ENCODE data around the gene ARL6IP5. TPM values are rescaled to one million over a fixed set of nuclear protein-coding genes. Genes with fewer than 3 reads are reported as not detected.

Gene ARL6IP5
- total RNA-seq, 1 experiment from 2014 or later, result 16.9 TPM

DNA sequence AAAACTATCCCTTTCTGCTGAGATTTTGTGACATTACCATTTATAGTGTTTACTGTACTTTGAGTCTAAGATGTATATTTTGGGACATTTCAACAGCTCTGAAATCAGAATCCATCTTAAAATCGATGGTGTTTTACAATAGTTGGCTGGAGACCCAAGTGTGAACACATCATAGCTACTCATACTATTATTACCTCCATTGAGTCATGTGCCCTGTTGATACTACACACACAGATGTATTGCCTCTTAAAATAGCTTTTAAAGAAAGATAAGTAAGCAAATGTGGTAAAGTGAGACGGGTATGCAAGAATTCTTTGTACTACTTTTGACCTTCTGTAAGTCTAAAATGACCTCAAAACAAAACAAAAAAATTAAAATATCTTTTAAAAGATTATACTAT lies 31.0 kb downstream of the ARL6IP5 start:
- no peaks in the 10 kb centered on the region for H3K79me2 ChIP-seq (ENCODE audit: insufficient read depth, low read length)
- peaks cover 4% of the 10 kb centered on the region for H3K4me1 ChIP-seq (ENCODE audit: insufficient read depth, low read length)
- no peaks in the 10 kb centered on the region for H3K36me3 Mint-ChIP-seq (ENCODE audit: insufficient read depth in 1 of 3, low read depth in 3 of 3)
- no CpG with 5 or more reads among the region's 2 CpGs for WGBS (ENCODE audit: extremely low coverage, insufficient read length, low lambda C conversion rate)
- TF ChIP-seq, protein P1, sequence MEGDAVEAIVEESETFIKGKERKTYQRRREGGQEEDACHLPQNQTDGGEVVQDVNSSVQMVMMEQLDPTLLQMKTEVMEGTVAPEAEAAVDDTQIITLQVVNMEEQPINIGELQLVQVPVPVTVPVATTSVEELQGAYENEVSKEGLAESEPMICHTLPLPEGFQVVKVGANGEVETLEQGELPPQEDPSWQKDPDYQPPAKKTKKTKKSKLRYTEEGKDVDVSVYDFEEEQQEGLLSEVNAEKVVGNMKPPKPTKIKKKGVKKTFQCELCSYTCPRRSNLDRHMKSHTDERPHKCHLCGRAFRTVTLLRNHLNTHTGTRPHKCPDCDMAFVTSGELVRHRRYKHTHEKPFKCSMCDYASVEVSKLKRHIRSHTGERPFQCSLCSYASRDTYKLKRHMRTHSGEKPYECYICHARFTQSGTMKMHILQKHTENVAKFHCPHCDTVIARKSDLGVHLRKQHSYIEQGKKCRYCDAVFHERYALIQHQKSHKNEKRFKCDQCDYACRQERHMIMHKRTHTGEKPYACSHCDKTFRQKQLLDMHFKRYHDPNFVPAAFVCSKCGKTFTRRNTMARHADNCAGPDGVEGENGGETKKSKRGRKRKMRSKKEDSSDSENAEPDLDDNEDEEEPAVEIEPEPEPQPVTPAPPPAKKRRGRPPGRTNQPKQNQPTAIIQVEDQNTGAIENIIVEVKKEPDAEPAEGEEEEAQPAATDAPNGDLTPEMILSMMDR (conservative IDR thresholded peaks at IDR 0.05), result no peak
- no peaks in the 10 kb centered on the region for H3K9me3 ChIP-seq (ENCODE audit: control insufficient read depth, low read depth, low read length)
- H3K14ac ChIP-seq (ENCODE audit: insufficient read depth, low read length), result no peak overlapping the region
- no peak overlapping the region for H4K8ac ChIP-seq (replicated peaks; ENCODE audit: insufficient read length, low read depth, low read length)
- H3T11ph ChIP-seq (ENCODE audit: low read length), result no peak overlapping the region
- no peak overlapping the region for H2BK15ac ChIP-seq (ENCODE audit: low read depth, low read length)
- H3K9me3 Mint-ChIP-seq, result no peaks in the 10 kb centered on the region
- no peak overlapping the region for H4K5ac ChIP-seq (ENCODE audit: insufficient read length, low read depth, low read length)
- no peak overlapping the region for H3K18ac ChIP-seq (ENCODE audit: insufficient read length, low read depth, low read length)
- H3K27ac ChIP-seq (ENCODE audit: insufficient read length, low read depth, low read length), result no peak overlapping the region
- no peak overlapping the region for H2AK5ac ChIP-seq (ENCODE audit: insufficient read length, low read length)
- H3K9ac ChIP-seq (ENCODE audit: extremely low read depth, insufficient read length, low read length), result no peak overlapping the region
- peaks cover 6 to 11% of the 10 kb centered on the region in 2 experiments for H3K4me1 Mint-ChIP-seq
- no peak overlapping the region for H2BK120ac ChIP-seq (ENCODE audit: low read depth, low read length, poor library complexity, severe bottlenecking)
- H3K23ac ChIP-seq (ENCODE audit: insufficient read length, low read depth, low read length), result no peak overlapping the region
- no peak for DNase-seq
- H3K27me3 Mint-ChIP-seq (ENCODE audit: low read depth), result no peaks in the 10 kb centered on the region
- no peaks in the 10 kb centered on the region for H3K27me3 ChIP-seq (ENCODE audit: insufficient read depth, low read length)
- H3K4me2 ChIP-seq (ENCODE audit: insufficient read depth, insufficient read length, low read length), result no peak overlapping the region
- no peak overlapping the region for H3K4ac ChIP-seq (ENCODE audit: low read depth, low read length)
- H3K4me3 Mint-ChIP-seq, result no peak overlapping the region
- no peaks in the 10 kb centered on the region for H3K79me1 ChIP-seq (ENCODE audit: insufficient read depth, low read depth, low read length, poor library complexity, severe bottlenecking)
- no peak overlapping the region for H2BK12ac ChIP-seq (ENCODE audit: insufficient read length, low read depth, low read length)
- no peak overlapping the region for H2BK20ac ChIP-seq (ENCODE audit: low read depth, low read length, poor library complexity, severe bottlenecking)
- H4K91ac ChIP-seq (ENCODE audit: insufficient read length, low read depth, low read length), result no peak overlapping the region
- no peak overlapping the region for H2BK5ac ChIP-seq (ENCODE audit: insufficient read length, low read length)
- no peak overlapping the region for H3K27ac Mint-ChIP-seq
- H3K56ac ChIP-seq (ENCODE audit: insufficient read length, low read depth, low read length), result no peak overlapping the region
- no peak overlapping the region for H2AFZ ChIP-seq (ENCODE audit: low read length)
- no peaks in the 10 kb centered on the region for H3K23me2 ChIP-seq (ENCODE audit: insufficient read length, low read depth, low read length, poor library complexity, severe bottlenecking)
- no peaks in the 10 kb centered on the region for H4K20me1 ChIP-seq (ENCODE audit: control insufficient read depth, insufficient read depth, insufficient read length)

Data from H9 (cell line).